GM12864 (cell line): ENCODE data around the gene RNF148.

Source experiments
- DNase-seq: peaks from one replicate; pipeline ENCODE4 v3.0.0-alpha.2; 2011; ENCODE audit warnings: low read depth
- H3K4me3 ChIP-seq: 2 replicates; pipeline ENCODE4 v1.5.1; 2011; ENCODE audit warnings: mild to moderate bottlenecking, low read depth, low read length, control low read depth
- CTCF ChIP-seq: IDR thresholded peaks from 2 replicates; pipeline ENCODE4 v1.5.1; 2011; ENCODE audit warnings: low read depth, mild to moderate bottlenecking, moderate library complexity, low read length, control low read depth, inconsistent platforms; ENCODE audit errors: missing control alignments

RNF148 gene

GRCh38 chr7:122702872-122703510, at the start of gene RNF148:
RNF148 (minus strand) TSS chr7:122702922; CDS start chr7:122702750, 172 bp downstream.
- no peak for TF ChIP-seq CTCF
- H3K4me3 ChIP-seq, result no peak within 1 kb of the TSS
- DNase-seq, result no peak

GRCh38 chr7:122750389-122750788, 47.7 kb upstream of the RNF148 start:
- TF ChIP-seq CTCF, result no peak
- DNase-seq, result no peak
- no peak overlapping the region for H3K4me3 ChIP-seq

GRCh38 chr7:122748195-122748594, 45.5 kb upstream of the RNF148 start:
- no peak for DNase-seq
- no peak for TF ChIP-seq CTCF
- H3K4me3 ChIP-seq, result no peak overlapping the region

- no peak for DNase-seq
- H3K4me3 ChIP-seq, result no peak overlapping the region
- no peak for TF ChIP-seq CTCF
These were observed 44.2 kb upstream of the RNF148 start for GRCh38 chr7:122746948-122747347.

- no peak for TF ChIP-seq CTCF
- no peak overlapping the region for H3K4me3 ChIP-seq
- DNase-seq, result no peak
These were observed 40.5 kb upstream of the RNF148 start for GRCh38 chr7:122743211-122743610.

GRCh38 chr7:122738947-122739346, 36.2 kb upstream of the RNF148 start:
- DNase-seq, result no peak
- H3K4me3 ChIP-seq, result no peak overlapping the region
- no peak for TF ChIP-seq CTCF

- no peak for TF ChIP-seq CTCF
- DNase-seq, result no peak
- H3K4me3 ChIP-seq, result no peak overlapping the region
These were observed 33.5 kb upstream of the RNF148 start for GRCh38 chr7:122736183-122736582.
